LNCaP clone FGC (cell line): ENCODE measurements around the gene SLC7A6.

Source experiments
- DNase-seq: peaks from one replicate; pipeline ENCODE4 v3.0.0-alpha.2; 2011; ENCODE audit warnings: low read depth
- H3K4me3 ChIP-seq: 2 replicates; pipeline ENCODE4 v1.5.1; 2011; ENCODE audit warnings: mild to moderate bottlenecking, low read depth, low read length, control low read depth
- TF ChIP-seq, protein P1 (sequence below): IDR thresholded peaks from 2 replicates; pipeline ENCODE4 v1.5.1; 2012; ENCODE audit warnings: mild to moderate bottlenecking; ENCODE audit not compliant: control insufficient read depth, insufficient read depth; ENCODE audit errors: extremely low read depth

SLC7A6 gene

DNA sequence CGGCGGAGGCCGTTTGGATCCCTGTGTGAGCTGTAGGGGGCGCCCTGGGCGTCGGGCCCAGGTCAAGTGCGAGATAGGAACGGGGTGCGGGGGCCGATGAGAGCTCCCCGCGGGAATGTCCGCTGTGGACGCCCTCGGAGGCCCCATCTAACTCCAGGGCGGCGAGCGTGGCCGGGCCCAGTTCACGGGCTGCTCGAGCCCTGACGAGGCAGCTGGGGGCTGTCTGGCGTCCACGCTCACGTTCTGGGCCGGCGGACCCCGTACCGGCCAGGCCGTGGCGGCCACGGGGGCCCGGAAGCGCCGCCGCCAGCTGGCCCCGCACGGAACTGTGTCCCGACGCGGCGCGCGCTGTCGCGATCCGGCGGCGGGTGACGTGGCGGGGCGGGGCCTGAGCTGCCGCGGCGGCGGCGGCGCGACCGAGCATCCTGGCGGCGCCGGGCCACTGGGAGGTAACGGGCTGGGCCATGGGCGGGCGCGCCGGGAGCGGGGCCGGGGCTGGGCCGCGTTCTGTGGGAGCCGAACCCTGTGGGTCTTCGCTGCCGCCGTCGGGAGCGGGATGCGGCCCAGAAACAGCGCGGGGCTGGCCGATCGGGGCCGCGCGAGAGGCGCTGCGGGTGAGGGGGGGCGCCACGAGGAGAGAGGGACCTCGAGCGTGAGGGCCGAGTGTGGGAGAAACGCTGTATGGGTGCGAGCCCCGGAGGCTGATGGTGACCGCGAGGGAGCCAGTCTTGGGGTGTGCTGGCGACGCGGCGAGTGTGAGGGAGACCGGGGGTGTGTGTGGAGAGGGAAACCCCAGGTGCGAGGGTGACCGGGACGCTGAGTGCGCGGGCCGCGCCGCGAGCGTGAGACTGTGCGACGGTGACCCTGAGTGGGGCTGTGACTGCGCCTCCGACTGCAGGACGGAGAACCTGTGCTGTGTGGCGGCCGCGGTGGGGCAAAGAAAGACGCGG lies at the start of gene SLC7A6:
Gene SLC7A6, plus strand, starts transcription at position 399 of the 950 bp plus-strand sequence. CDS start 10,201 bp downstream, outside the sequence.
- TF ChIP-seq, protein P1, sequence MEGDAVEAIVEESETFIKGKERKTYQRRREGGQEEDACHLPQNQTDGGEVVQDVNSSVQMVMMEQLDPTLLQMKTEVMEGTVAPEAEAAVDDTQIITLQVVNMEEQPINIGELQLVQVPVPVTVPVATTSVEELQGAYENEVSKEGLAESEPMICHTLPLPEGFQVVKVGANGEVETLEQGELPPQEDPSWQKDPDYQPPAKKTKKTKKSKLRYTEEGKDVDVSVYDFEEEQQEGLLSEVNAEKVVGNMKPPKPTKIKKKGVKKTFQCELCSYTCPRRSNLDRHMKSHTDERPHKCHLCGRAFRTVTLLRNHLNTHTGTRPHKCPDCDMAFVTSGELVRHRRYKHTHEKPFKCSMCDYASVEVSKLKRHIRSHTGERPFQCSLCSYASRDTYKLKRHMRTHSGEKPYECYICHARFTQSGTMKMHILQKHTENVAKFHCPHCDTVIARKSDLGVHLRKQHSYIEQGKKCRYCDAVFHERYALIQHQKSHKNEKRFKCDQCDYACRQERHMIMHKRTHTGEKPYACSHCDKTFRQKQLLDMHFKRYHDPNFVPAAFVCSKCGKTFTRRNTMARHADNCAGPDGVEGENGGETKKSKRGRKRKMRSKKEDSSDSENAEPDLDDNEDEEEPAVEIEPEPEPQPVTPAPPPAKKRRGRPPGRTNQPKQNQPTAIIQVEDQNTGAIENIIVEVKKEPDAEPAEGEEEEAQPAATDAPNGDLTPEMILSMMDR, result peak; percentile 52
- peak within 1 kb of the TSS; percentile 91 for H3K4me3 ChIP-seq
- DNase-seq, result no peak

DNA sequence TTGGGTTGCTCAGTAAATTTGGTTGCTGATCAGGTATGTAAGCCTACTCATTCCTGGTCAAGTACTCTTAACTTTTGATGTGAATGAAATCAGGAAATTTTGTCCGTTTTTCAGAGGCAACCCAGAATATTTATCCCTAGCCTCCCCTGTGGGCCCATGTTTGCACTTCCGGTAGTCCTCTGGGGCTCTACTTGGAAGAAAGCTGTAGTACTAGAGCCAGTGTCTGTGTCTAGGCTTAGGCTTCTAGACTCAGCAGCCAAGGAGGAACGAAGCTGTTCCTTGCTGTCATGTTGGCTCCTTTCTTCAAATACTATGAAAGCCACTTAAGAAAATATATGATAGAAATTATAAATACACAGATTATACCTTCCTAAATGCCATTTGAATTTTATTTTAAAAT lies 49.6 kb upstream of the SLC7A6 start:
- H3K4me3 ChIP-seq, result no peak overlapping the region
- TF ChIP-seq, protein P1, result no peak
- DNase-seq, result no peak

DNA sequence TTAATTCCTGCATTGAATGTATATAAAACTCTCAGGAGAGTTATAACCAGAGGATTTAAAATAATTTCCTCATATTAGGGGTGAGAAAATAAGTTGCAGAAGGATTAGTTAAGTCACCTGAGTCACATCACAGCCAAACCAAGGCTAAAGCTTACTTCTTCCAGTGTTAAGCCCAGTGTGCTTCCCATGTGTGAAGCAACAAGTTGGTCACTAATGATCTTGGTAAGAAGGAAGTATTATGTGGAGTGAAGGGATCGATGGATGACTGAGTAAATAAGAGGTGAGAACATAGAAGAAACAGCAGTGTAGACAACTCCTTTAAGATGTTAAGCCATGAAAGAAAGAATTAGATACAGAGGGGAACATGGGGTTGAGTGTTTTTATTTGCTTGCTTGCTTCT lies 49.0 kb upstream of the SLC7A6 start:
- TF ChIP-seq, protein P1, result no peak
- no peak overlapping the region for H3K4me3 ChIP-seq

DNA sequence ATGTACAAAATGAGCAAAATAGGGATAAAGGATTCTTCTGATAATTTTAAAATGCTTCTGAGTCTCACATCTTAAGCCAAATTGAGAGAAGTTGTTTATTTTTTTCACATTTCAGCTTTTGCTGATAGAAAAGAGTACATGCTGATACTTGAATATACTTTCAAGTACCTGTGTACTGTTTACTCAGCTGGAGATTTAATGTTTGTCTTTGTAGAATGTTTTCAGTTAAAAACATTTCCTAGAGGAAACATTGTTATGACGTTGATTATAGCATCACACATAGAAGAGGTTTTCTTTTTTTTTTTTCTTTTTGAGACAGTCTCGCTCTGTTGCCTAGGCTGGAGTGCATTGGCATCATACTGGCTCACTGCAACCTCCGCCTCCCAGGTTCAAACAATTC lies 48.1 kb upstream of the SLC7A6 start:
- DNase-seq, result no peak
- H3K4me3 ChIP-seq, result no peak overlapping the region
- TF ChIP-seq, protein P1, result no peak

More for the DNA sequence above, 49.0 kb upstream of the SLC7A6 start:
- no peak for DNase-seq

DNA sequence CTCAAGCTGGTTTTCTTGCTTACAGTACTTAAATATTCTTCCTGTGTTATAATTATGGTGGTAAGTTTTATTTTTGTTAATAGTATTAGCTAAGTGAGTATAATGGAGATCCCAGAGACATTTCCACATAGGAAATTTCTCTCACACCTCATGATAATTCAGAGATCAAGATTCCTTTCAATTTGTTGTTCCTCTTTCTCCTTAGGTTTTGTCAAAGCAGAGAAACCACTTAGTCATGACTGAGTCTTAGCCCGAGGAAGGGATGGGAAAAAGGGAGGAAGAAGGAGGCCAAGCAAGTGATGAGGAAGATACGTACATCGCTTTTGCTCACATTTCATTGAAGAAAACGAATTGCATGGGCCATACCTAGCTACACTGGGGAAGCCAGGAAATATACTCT lies 46.8 kb upstream of the SLC7A6 start:
- TF ChIP-seq, protein P1, result no peak

DNA sequence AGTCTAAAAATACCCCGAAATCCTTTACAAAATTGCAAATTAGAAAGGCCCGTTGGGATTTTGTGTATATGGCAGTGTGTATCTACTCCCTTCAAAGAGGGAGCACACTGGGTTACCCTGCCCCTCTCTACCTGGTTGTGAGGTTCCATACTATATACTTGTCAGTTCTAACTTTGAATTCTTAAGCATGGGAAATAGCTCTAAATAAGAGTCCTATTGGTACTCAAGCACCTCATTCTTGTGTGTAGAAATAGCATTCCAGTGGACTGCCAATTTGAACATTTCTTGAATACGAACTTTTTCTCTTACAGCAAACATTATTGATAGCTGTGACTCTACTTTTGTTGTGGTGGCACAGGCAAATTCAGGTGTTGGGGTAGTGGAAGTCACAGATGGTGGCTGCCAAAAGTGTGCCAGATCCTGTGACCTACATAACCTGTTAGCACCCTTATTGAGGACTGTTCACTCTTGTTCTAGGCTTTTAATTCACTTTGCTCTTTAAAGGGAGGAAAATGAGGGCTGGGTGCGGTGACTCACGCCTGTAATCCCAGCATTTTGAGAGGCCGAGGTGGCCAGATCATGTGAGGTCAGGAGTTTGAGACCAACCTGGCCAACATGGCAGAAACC lies 44.5 kb upstream of the SLC7A6 start:
- no peak for DNase-seq
- TF ChIP-seq, protein P1, result no peak
- H3K4me3 ChIP-seq, result no peak overlapping the region

More for the DNA sequence above, 46.8 kb upstream of the SLC7A6 start:
- no peak for DNase-seq
- no peak overlapping the region for H3K4me3 ChIP-seq
